SK-N-SH (cell line): ENCODE measurements around the gene AXIN1. TPM values are rescaled to one million over a fixed set of nuclear protein-coding genes. Genes with fewer than 3 reads are reported as not detected.

ENCODE experiments used
- CTCF ChIA-PET: fragments of 300-600, 350-600 bp; formaldehyde crosslinking; extraction: SDS; loops from one replicate; lab custom pipeline; 2021; lab: Yijun Ruan, JAX
- POLR2A ChIA-PET: fragments of 350-600 bp; sonication (Branson Sonifier 250); formaldehyde crosslinking; extraction: SDS; loops from one replicate; lab custom pipeline; 2020; ENCODE audit warnings: antibody characterized with exemption, inconsistent platforms; lab: Yijun Ruan, JAX
- DNase-seq: peaks from one replicate; pipeline ENCODE4 v3.0.0; 2012
- H2AFZ ChIP-seq: fragments of 200-600 bp; sonication (generic); 2 replicates; pipeline ENCODE4 v1.8.1; 2016; ENCODE audit warnings: antibody characterized with exemption, mild to moderate bottlenecking, low read depth
- H3F3A ChIP-seq: fragments of 200-600 bp; sonication (generic); replicated peaks from 2 replicates; pipeline ENCODE3; 2016; ENCODE audit warnings: antibody characterized with exemption, mild to moderate bottlenecking; ENCODE audit not compliant: insufficient read depth
- H3K27ac ChIP-seq, 2 experiments: fragments of 200-500 bp in 1 of 2; fragments of 200-600 bp in 1 of 2; sonication (Bioruptor generic) in 1 of 2; sonication (generic), shearing (Covaris generic) in 1 of 2; 2 replicates each; pipeline versions ENCODE4 v1.5.1 to v1.6.1; 2014 to 2016; ENCODE audit warnings: low read depth in 2 of 2, inconsistent platforms in 1 of 2, low read length in 1 of 2, mild to moderate bottlenecking in 1 of 2, mixed read lengths in 1 of 2
- H3K27me3 ChIP-seq: fragments of 200-600 bp; sonication (generic), shearing (Covaris generic); 2 replicates; pipeline ENCODE4 v1.6.1; 2016; ENCODE audit warnings: mixed run types; ENCODE audit not compliant: insufficient read depth
- H3K36me3 ChIP-seq, 2 experiments: fragments of 200-500 bp in 1 of 2; fragments of 200-600 bp in 1 of 2; sonication (Bioruptor generic) in 1 of 2; sonication (generic) in 1 of 2; replicated peaks in 1 of 2; 2 replicates each; pipeline versions ENCODE3 to v1.5.1; 2014 to 2016; ENCODE audit warnings: low read length in 1 of 2, mild to moderate bottlenecking in 1 of 2; ENCODE audit not compliant: insufficient read depth in 2 of 2, control insufficient read depth in 1 of 2
- H3K4me1 ChIP-seq, 2 experiments: fragments of 200-500 bp in 1 of 2; fragments of 200-600 bp in 1 of 2; sonication (Bioruptor generic) in 1 of 2; sonication (generic), shearing (Covaris generic) in 1 of 2; 2 replicates each; pipeline versions ENCODE4 v1.5.1 to v1.6.1; 2014 to 2016; ENCODE audit warnings: low read depth in 1 of 2, low read length in 1 of 2, mixed run types in 1 of 2; ENCODE audit not compliant: insufficient read depth in 2 of 2, control insufficient read depth in 1 of 2
- H3K4me2 ChIP-seq: fragments of 200-600 bp; sonication (generic), shearing (Covaris generic); 2 replicates; pipeline ENCODE4 v1.6.1; 2017; ENCODE audit warnings: mixed run types
- H3K4me3 ChIP-seq, 2 experiments: fragments of 200-500 bp in 1 of 2; fragments of 200-600 bp in 1 of 2; sonication (Bioruptor generic) in 1 of 2; sonication (generic), shearing (Covaris generic) in 1 of 2; 2 replicates each; pipeline versions ENCODE4 v1.5.1 to v1.8.1; 2014 to 2016; ENCODE audit warnings: low read depth in 2 of 2, inconsistent platforms in 1 of 2, low read length in 1 of 2, mild to moderate bottlenecking in 1 of 2, mixed read lengths in 1 of 2, moderate library complexity in 1 of 2
- H3K79me2 ChIP-seq: fragments of 200-600 bp; sonication (generic); 2 replicates; pipeline ENCODE4 v1.8.1; 2017; ENCODE audit warnings: mild to moderate bottlenecking; ENCODE audit not compliant: insufficient read depth
- H3K9ac ChIP-seq: fragments of 200-600 bp; sonication (generic); 2 replicates; pipeline ENCODE4 v1.6.1; 2017; ENCODE audit warnings: mixed run types
- H3K9me2 ChIP-seq: fragments of 200-600 bp; sonication (generic); 2 replicates; pipeline ENCODE4 v1.6.1; 2017; ENCODE audit warnings: mixed run types
- H3K9me3 ChIP-seq: fragments of 200-600 bp; sonication (generic); 2 replicates; pipeline ENCODE4 v1.6.1; 2017; ENCODE audit warnings: mixed run types, mild to moderate bottlenecking, moderate library complexity
- H4K20me1 ChIP-seq: fragments of 200-600 bp; sonication (generic); 2 replicates; pipeline ENCODE4 v1.6.1; 2017; ENCODE audit warnings: mild to moderate bottlenecking, mixed run types; ENCODE audit not compliant: insufficient read depth
- CHD2 ChIP-seq: fragments of 150-350 bp; IDR thresholded peaks from 2 replicates; pipeline ENCODE4 v1.6.1; 2018; ENCODE audit warnings: low read length; ENCODE audit not compliant: partially characterized antibody
- EZH2phosphoT487 ChIP-seq: fragments of 200-600 bp; sonication (generic); IDR thresholded peaks from 2 replicates; pipeline ENCODE4 v1.6.1; 2017; ENCODE audit warnings: low read depth, mixed run types, mild to moderate bottlenecking, antibody characterized with exemption, moderate library complexity, borderline replicate concordance
- FOXJ3 ChIP-seq: sonication (generic); formaldehyde crosslinking; IDR thresholded peaks from 2 replicates; pipeline ENCODE4 v1.5.1; 2020; ENCODE audit warnings: mild to moderate bottlenecking, missing genetic modification reagents
- FOXM1 ChIP-seq: IDR thresholded peaks from 2 replicates; pipeline ENCODE4 v1.4.0; 2012; ENCODE audit warnings: low read depth, mild to moderate bottlenecking
- GABPA ChIP-seq: IDR thresholded peaks from 2 replicates; pipeline ENCODE4 v1.4.0; 2012; ENCODE audit warnings: low read depth, mild to moderate bottlenecking
- IRF3 ChIP-seq: fragments of 150-350 bp; IDR thresholded peaks from 2 replicates; pipeline ENCODE4 v1.6.1; 2016; ENCODE audit warnings: mild to moderate bottlenecking, low read depth, low read length
- JUND ChIP-seq: IDR thresholded peaks from 2 replicates; pipeline ENCODE4 v1.4.0; 2012
- MEF2A ChIP-seq: IDR thresholded peaks from 2 replicates; pipeline ENCODE4 v1.4.0; 2012; ENCODE audit warnings: low read depth, borderline replicate concordance
- NRF1 ChIP-seq: IDR thresholded peaks from 2 replicates; pipeline ENCODE4 v1.6.1; 2012; ENCODE audit warnings: low read depth, mild to moderate bottlenecking, low read length
- RAD21 ChIP-seq: IDR thresholded peaks from 2 replicates; pipeline ENCODE4 v1.6.1; 2012; ENCODE audit warnings: mild to moderate bottlenecking, low read length
- SIN3A ChIP-seq: IDR thresholded peaks from 2 replicates; pipeline ENCODE4 v1.6.1; 2012; ENCODE audit warnings: low read depth, mild to moderate bottlenecking, low read length, moderate library complexity, borderline replicate concordance
- TEAD4 ChIP-seq: IDR thresholded peaks from 2 replicates; pipeline ENCODE4 v1.4.0; 2012; ENCODE audit warnings: mild to moderate bottlenecking, borderline replicate concordance; ENCODE audit not compliant: insufficient read depth
- USF1 ChIP-seq: IDR thresholded peaks from 2 replicates; pipeline ENCODE4 v1.4.0; 2012; ENCODE audit warnings: low read depth, borderline replicate concordance
- WGBS: methylation state at CpG from one replicate; pipeline ENCODE4 v1.1.6; 2017; ENCODE audit warnings: low lambda C conversion rate; 5-methylcytosine and 5-hydroxymethylcytosine counted together
- polyA plus RNA-seq, 3 experiments: library from polyadenylated mRNA; depleted of rRNA; stranded (reverse); fragments of >200 nt; gene quantifications; 2 replicates each; pipeline ENCODE4 v1.2.3, GENCODE V29; 2012

AXIN1 gene
- polyA plus RNA-seq, 1 of the 3 experiments (the other 2 are of a cell fraction), result 19.9 TPM

- Histone ChIP-seq H3K9ac (no peak overlapping the region), H3K9me2 (no peaks in the 10 kb centered on the region), H3K9me3 (no peaks in the 10 kb centered on the region), H3K79me2 (no peaks in the 10 kb centered on the region), H3K27me3 (no peaks in the 10 kb centered on the region), H3K4me1 (peaks cover 0 to 11% of the 10 kb centered on the region in 2 experiments; a peak in 1 of 4 replicates), H2AFZ (no peak overlapping the region), H3F3A (peaks cover 3% of the 10 kb centered on the region), H3K4me3 (peak overlapping the region; percentile 37 to 50; a peak in 2 of 4 replicates), H3K27ac (no peak overlapping the region), H4K20me1 (no peaks in the 10 kb centered on the region), H3K4me2 (peak overlapping the region; percentile 63; the same call in 1 of the 2 replicates), H3K36me3 (no peaks in the 10 kb centered on the region)
- WGBS, result 30% methylated on average over 2 of the region's 47 CpGs
- TF ChIP-seq JUND (no peak), SIN3A (no peak), NRF1 (no peak), FOXJ3 (CRISPR knock-in tag) (no peak), IRF3 (no peak), MEF2A (no peak), FOXM1 (no peak), GABPA (no peak), CHD2 (no peak), RAD21 (no peak)
- ChIA-PET POLR2A (interaction anchor here (0.5 kb wide), 1 partner anchor 12 kb away, joined by 3 read pairs; no protein-coding TSS in a partner anchor), CTCF (interaction anchor here (0.7 to 1.5 kb wide), 3 partner anchors 45 to 100 kb away, joined by 3 to 5 read pairs (median 4); partner anchors contain the start of gene HBQ1)
- peak; percentile 84 for DNase-seq
Observed at GRCh38 chr16:280005-280460, 72.5 kb downstream of the AXIN1 start.

- Histone ChIP-seq H3K9ac (no peak overlapping the region), H3K36me3 (no peaks in the 10 kb centered on the region), H3K27me3 (no peaks in the 10 kb centered on the region), H3K27ac (no peak overlapping the region), H3K4me1 (peaks cover 0 to 13% of the 10 kb centered on the region in 2 experiments; a peak in 1 of 4 replicates), H3K4me3 (no peak overlapping the region), H3K9me3 (no peaks in the 10 kb centered on the region), H3K9me2 (no peaks in the 10 kb centered on the region), H2AFZ (no peak overlapping the region), H3K4me2 (no peak overlapping the region), H4K20me1 (no peaks in the 10 kb centered on the region), H3K79me2 (no peaks in the 10 kb centered on the region), H3F3A (peaks cover 3% of the 10 kb centered on the region)
- CTCF ChIA-PET, result interaction anchor here (0.8 to 1.5 kb wide), 4 partner anchors 44 to 83 kb away, joined by 3 to 5 read pairs (median 4); partner anchors contain the start of gene AXIN1
- POLR2A ChIA-PET, result no interaction called here
- WGBS, result 89% methylated on average over 6 of the region's 7 CpGs
- TF ChIP-seq USF1, result no peak
- no peak for TF ChIP-seq EZH2phosphoT487
- no peak for TF ChIP-seq JUND
- TF ChIP-seq TEAD4, result no peak
- no peak for DNase-seq
Observed at GRCh38 chr16:279531-279930, 73.0 kb downstream of the AXIN1 start.
